SK-N-MC (cell line): ENCODE results near the gene HOXC13.

Experiments used
- EZH2 ChIP-seq: fragments of 200-600 bp; sonication (generic); IDR thresholded peaks from one replicate; pipeline ENCODE4 v1.6.1; 2017; ENCODE audit warnings: antibody characterized with exemption
- FOXP2 ChIP-seq: optimal IDR thresholded peaks from 2 replicates; pipeline ENCODE3; 2011; ENCODE audit warnings: mild to moderate bottlenecking, moderate library complexity; ENCODE audit not compliant: insufficient read depth; ENCODE audit errors: extremely low read length, control extremely low read depth
- POLR2AphosphoS5 ChIP-seq: IDR thresholded peaks from 2 replicates; pipeline ENCODE4 v1.6.1; 2012; ENCODE audit warnings: mild to moderate bottlenecking, low read depth, low read length, borderline replicate concordance

DNA sequence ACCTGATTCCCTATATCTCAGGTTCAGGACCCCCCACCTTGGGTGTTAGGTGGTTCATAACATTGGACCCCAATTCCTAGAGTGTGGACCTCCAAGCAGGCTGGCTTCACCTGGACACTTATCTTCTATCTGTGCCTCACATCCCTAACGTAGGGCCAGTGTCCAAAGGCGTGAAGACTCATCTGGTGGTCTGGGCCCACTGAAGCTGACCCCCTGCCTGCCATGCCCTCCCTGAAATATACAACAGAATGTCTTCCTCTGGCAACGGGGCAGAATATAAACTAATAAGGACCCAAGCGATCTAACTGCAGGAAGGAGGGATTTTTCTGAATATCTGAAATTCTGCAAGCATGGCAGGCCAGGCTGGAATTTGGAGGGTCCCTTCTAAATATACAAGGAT lies 5.6 kb downstream of the HOXC13 start:
- no peak for TF ChIP-seq EZH2
- TF ChIP-seq POLR2AphosphoS5, result no peak
- no peak for TF ChIP-seq FOXP2
